SJSA1 (cell line): ENCODE results near the gene COL26A1. TPM values are rescaled to one million over a fixed set of nuclear protein-coding genes. Genes with fewer than 3 reads are reported as not detected.
A peak's percentile ranks its signal among the peaks of the same experiment; 100 is the strongest.

Source experiments
- DNase-seq, 2 experiments: peaks; one replicate each; pipeline ENCODE4 v3.0.0-alpha.2; 2015 to 2020; ENCODE audit warnings: low spot score in 2 of 2, low read depth in 1 of 2
- H3K27ac ChIP-seq: fragments of 250-450 bp; sonication (Bioruptor Pico); 2 replicates; pipeline ENCODE4 v1.5.1; 2020; ENCODE audit warnings: mild to moderate bottlenecking, moderate library complexity
- H3K27me3 ChIP-seq: fragments of 250-450 bp; sonication (Bioruptor Pico); replicated peaks from 2 replicates; pipeline ENCODE4 v1.5.1; 2020; ENCODE audit warnings: mild to moderate bottlenecking, moderate library complexity
- H3K36me3 ChIP-seq: fragments of 250-450 bp; sonication (Bioruptor Pico); 2 replicates; pipeline ENCODE4 v1.5.1; 2020; ENCODE audit warnings: mild to moderate bottlenecking
- H3K4me1 ChIP-seq: fragments of 250-450 bp; sonication (Bioruptor Pico); replicated peaks from 2 replicates; pipeline ENCODE4 v1.6.1; 2021; ENCODE audit warnings: mild to moderate bottlenecking
- H3K4me3 ChIP-seq: fragments of 250-450 bp; sonication (Bioruptor Pico); 2 replicates; pipeline ENCODE4 v1.5.1; 2020; ENCODE audit warnings: mild to moderate bottlenecking
- H3K9me3 ChIP-seq: fragments of 250-450 bp; sonication (Bioruptor Pico); replicated peaks from 2 replicates; pipeline ENCODE4 v1.5.1; 2020; ENCODE audit warnings: mild to moderate bottlenecking
- total RNA-seq: library from RNA; depleted of rRNA; stranded (reverse); fragments of >200 nt; shearing (Covaris generic); gene quantifications from 2 replicates; pipeline ENCODE4 v1.2.3, GENCODE V29; 2014

Gene COL26A1
- total RNA-seq, 1 experiment from 2014 or later = not detected

GRCh38 chr7:101352920-101353308 is 9.8 kb upstream of the COL26A1 start:
- H3K27me3 ChIP-seq = peaks cover 16% of the 10 kb centered on the region
- no peaks in the 10 kb centered on the region for H3K9me3 ChIP-seq

DNA sequence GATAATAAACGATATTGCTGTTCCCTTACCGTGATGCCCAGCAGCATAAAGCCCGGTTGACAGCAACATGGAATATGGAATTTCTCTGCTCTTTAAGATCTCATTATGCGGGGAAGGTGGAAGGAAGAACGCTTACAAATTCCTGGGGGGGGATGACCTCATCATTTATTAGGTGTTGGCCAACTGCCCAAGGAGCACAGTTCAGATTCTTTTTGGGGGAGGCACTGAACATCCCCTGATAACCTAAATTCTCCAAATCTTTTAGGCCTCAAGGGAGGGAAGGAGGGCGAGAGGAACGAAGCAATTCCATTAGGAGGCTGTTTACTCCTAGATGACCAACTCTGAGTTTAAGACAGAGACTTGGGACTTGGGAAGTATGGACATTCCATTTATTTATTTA is 5.2 kb upstream of the COL26A1 start:
- Histone ChIP-seq H3K36me3 (no peaks in the 10 kb centered on the region), H3K9me3 (no peaks in the 10 kb centered on the region), H3K27me3 (peaks cover 22% of the 10 kb centered on the region), H3K27ac (no peak overlapping the region), H3K4me3 (no peak overlapping the region), H3K4me1 (no peaks in the 10 kb centered on the region)
- no peak for DNase-seq

More at GRCh38 chr7:101352920-101353308, 9.8 kb upstream of the COL26A1 start:
- no peaks in the 10 kb centered on the region for H3K4me1 ChIP-seq
- no peak overlapping the region for H3K27ac ChIP-seq
- no peaks in the 10 kb centered on the region for H3K36me3 ChIP-seq
- no peak overlapping the region for H3K4me3 ChIP-seq
- DNase-seq = no peak

DNA sequence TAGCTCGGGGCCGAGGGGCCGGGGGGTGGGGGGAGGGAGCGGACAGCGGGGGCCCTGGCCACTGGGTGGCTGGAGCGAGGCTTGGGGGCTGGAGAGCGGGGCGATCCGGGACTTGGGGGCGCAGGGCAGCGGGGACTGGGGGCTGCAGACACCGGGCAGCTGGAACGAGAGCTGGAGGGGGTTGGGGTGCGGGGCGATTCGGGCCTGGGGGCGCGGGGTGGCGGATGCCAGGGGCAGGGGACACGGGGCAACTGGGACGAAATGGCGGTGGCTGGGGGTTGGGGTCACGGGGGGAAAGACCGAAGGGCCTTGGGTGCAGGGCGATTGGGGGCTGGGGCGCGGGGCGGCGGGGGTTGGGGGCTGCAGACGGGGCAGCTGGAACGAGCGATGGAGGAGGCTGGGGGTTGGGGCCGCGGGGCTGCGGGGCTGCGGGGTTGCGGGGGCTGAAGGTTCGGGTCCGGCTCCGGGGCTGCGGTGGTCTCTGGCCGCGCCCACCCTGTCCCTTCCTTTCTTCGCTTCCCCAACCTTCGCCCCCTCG is 590 bp downstream of the COL26A1 start:
- Histone ChIP-seq H3K9me3 (no peaks in the 10 kb centered on the region), H3K4me3 (no peak overlapping the region), H3K27ac (no peak overlapping the region), H3K27me3 (peaks cover 33% of the 10 kb centered on the region), H3K36me3 (no peaks in the 10 kb centered on the region), H3K4me1 (peaks cover 6% of the 10 kb centered on the region)
- no peak for DNase-seq

DNA sequence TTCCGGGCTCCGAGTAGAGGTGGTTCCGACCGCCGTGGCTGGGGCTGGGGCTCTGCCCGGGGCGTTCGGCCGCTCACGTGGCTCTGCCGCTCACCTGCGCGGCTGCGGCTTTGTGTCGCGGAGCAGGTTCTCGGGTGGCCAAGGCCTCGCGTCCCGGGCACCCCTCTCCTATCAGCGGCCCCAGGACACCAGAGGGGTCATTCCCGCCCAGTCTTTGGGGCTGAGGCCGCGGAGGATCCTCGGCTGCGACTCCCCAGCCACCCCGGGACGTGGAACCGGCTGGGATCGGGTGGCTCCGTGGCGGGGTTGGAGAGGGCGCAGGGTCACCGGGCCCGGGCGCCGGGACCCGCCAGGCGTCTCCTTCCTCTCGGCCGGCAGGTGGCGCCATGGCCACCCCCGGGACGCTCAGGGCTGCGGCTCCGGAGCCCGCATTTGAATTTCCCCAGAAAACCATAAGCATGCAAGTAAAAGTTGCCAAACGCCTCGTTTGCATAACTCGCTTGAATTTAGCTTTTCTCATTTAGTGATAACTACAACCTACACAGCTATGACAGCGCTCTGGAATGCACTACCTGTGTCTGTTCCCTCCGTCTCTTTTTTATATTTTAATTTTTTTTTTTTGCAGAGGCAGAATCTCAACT is 1.2 kb downstream of the COL26A1 start:
- peaks cover 6% of the 10 kb centered on the region for H3K4me1 ChIP-seq
- peaks cover 33% of the 10 kb centered on the region for H3K27me3 ChIP-seq
- H3K36me3 ChIP-seq = no peaks in the 10 kb centered on the region
- peak in 1 of 2 experiments; percentile 44 for DNase-seq
- H3K4me3 ChIP-seq = no peak overlapping the region
- no peak overlapping the region for H3K27ac ChIP-seq
- H3K9me3 ChIP-seq = no peaks in the 10 kb centered on the region

GRCh38 chr7:101365956-101366355 is 3.3 kb downstream of the COL26A1 start:
- no peak for DNase-seq
- H3K9me3 ChIP-seq = no peaks in the 10 kb centered on the region
- H3K27me3 ChIP-seq = peaks cover 35% of the 10 kb centered on the region
- no peaks in the 10 kb centered on the region for H3K36me3 ChIP-seq
- H3K4me1 ChIP-seq = peaks cover 6% of the 10 kb centered on the region
- no peak overlapping the region for H3K4me3 ChIP-seq
- no peak overlapping the region for H3K27ac ChIP-seq

GRCh38 chr7:101367676-101368075 is 5.0 kb downstream of the COL26A1 start:
- no peaks in the 10 kb centered on the region for H3K36me3 ChIP-seq
- H3K27ac ChIP-seq = no peak overlapping the region
- peaks cover 26% of the 10 kb centered on the region for H3K27me3 ChIP-seq
- no peaks in the 10 kb centered on the region for H3K9me3 ChIP-seq
- H3K4me3 ChIP-seq = no peak overlapping the region
- peaks cover 6% of the 10 kb centered on the region for H3K4me1 ChIP-seq
- no peak for DNase-seq

DNA sequence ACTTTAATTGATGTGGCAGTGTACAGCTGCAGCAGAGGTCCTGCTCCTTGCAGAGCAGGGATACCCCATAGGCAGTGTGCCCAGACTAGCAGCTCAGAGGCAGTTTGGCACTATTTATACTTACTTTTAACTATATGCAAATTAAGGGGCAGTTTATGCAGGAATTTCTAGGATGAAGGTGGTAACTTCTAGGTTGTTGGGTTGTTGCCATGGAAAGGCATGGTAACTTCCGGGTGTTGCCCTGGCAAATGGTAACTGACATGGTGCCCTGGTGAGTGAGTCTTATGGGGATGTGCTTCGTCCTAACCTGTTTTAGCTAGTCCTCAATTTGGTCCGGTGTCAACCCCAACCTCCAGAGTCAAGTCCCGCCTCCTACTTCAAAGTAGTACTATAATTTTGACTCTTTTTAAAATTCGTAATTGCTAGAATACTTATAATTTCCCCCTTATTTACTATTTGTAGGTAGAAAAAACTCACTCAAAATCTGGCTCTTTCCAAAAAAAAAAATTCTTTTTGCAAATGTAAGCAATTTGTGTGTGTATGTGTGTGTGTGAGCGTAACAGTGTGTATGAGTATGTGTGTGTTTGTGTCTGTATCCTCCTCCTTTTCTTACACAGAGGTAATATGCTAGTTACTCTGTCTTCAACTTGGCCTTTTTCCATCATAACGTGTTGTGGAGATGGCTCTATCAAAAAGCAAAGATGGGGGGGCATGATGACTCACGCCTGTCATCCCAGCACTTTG is 5.9 kb downstream of the COL26A1 start:
- Histone ChIP-seq H3K36me3 (no peaks in the 10 kb centered on the region), H3K4me1 (peaks cover 5% of the 10 kb centered on the region), H3K9me3 (no peaks in the 10 kb centered on the region), H3K27ac (no peak overlapping the region), H3K4me3 (no peak overlapping the region), H3K27me3 (peaks cover 27% of the 10 kb centered on the region)
- DNase-seq = no peak

DNA sequence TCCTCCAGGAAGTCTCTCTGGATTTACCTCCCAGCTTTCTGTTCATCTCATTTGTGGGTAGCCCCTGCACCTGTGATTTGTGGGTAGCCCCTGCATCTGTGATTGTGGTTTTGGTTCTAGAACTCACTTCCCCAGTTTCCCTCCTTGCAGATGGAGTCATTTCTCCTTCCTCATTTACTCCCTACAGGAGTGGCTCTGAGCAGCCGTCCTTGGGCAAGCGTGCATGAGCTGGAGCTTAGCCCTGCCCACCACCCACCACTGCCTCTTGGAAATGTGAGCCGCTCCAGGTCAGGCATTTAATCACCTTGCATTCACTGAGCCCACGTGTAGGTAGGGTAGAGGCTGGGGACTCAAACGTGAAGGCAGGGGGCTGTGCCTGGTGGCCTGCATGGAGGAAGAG is 8.2 kb downstream of the COL26A1 start:
- H3K27ac ChIP-seq = no peak overlapping the region
- no peaks in the 10 kb centered on the region for H3K9me3 ChIP-seq
- H3K4me3 ChIP-seq = no peak overlapping the region
- no peaks in the 10 kb centered on the region for H3K36me3 ChIP-seq
- no peak for DNase-seq
- peaks cover 26% of the 10 kb centered on the region for H3K27me3 ChIP-seq
- no peaks in the 10 kb centered on the region; the same call in 1 of the 2 replicates for H3K4me1 ChIP-seq

DNA sequence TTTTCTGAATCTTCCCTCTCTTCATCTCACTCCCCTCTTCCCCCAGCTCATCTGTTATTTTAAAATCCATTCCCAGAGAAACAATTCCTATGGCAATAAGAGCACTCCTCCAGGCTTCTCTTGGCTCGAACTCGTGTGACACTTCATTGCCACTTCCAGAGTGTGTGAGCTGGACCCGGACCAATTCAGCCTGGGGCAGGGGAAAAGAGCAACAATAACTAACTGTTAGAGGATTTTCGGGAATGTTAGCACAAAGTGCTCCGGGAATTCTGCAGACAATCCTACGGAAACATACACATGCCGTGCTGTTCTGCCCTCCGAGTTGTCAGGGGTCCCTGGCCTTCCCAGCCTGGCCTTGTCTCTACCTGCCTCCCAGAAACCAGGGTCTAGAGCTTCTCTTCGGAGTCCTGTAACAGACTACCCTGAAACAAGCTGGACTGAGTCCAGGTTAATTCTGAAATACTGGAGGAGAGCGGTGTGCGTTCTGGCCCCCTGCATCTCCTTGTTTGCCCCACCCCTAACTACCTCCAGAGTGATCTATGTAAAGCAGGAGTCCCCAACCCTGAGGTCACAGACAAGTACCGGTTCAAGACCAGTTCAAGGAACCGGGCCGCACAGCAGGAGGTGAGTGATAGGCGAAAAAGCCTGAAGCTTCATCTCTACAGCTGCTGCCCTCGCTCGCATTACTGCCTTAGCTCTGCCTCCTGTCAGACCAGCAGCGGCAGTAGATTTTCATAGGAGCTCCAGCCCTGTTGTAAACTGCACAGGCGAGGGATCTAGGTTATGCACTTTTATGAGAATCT is 11.3 kb downstream of the COL26A1 start:
- Histone ChIP-seq H3K27me3 (peaks cover 18% of the 10 kb centered on the region), H3K9me3 (no peaks in the 10 kb centered on the region), H3K4me1 (peaks cover 5% of the 10 kb centered on the region; the same call in 1 of the 2 replicates), H3K27ac (no peak overlapping the region), H3K4me3 (no peak overlapping the region), H3K36me3 (no peaks in the 10 kb centered on the region)
- DNase-seq = no peak

DNA sequence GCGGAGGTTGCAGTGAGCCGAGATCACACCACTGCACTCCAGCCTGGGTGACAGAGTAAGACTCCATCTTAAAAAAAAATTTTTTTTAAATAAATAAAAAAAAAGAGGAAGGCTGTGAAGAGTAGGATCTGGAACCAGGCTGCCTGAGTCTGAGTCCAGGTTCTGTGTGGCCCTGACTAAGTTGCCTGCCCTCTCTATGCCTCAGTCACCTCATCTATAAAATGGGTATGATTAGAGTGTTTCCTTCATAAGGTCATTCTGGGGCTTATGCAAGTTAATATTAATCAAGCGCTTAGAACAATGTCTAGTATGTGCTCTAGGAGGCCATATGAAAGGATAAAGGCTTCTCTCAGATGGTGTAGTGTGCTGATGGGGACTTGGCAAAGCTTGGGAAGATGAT is 12.3 kb downstream of the COL26A1 start:
- H3K27ac ChIP-seq = no peak overlapping the region
- H3K9me3 ChIP-seq = no peaks in the 10 kb centered on the region
- H3K36me3 ChIP-seq = no peaks in the 10 kb centered on the region
- no peak for DNase-seq
- peaks cover 8% of the 10 kb centered on the region; the same call in 1 of the 2 replicates for H3K4me1 ChIP-seq
- H3K4me3 ChIP-seq = no peak overlapping the region
- peaks cover 18% of the 10 kb centered on the region for H3K27me3 ChIP-seq

DNA sequence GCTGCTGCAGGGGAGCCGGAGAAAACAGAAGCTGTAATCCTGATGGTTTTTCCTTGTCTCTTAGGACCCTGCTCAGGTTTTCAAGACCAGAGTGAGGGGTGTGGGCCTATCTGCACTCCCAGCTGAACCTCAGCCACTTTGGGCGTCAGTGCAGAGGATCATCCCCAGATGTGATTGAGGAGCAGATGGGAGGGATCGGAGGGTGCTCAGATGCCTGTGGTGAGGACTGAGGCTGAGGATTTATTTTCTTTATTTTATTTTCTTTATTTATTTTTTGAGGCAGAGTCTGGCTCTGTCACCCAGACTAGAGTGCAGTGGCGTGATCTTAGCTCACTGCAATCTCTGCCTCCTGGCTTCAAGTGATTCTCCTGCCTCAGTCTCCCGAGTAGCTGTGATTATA is 13.9 kb downstream of the COL26A1 start:
- H3K27me3 ChIP-seq = peaks cover 19% of the 10 kb centered on the region
- peaks cover 8% of the 10 kb centered on the region; the same call in 1 of the 2 replicates for H3K4me1 ChIP-seq
- H3K9me3 ChIP-seq = no peaks in the 10 kb centered on the region
- no peak overlapping the region for H3K27ac ChIP-seq
- no peak for DNase-seq
- no peak overlapping the region for H3K4me3 ChIP-seq
- no peaks in the 10 kb centered on the region for H3K36me3 ChIP-seq

DNA sequence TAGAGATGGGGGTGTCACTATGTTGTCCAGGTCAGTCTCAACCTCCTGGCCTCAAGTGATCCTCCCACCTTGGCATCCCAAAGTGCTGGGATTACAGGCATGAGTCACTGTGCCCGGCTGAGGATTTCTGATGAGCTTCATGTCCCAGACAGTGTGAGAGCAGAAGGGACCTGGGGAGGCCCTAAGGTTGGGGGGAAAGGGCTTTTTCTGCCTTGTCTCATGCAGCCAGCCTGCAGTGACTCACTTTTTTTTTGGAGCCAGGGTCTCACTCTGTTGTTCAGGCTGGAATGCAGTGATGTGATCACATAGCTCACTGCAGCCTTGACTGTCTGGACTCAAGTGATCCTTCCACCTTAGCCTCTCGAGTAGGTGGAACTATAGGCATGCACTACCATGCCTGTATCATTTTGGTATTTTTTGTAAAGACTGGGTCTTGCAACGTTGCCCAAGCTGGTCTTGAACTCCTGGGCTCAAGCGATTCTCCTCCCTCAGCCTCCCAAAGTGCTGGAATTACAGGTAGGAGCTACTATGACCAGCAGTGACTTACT is 14.6 kb downstream of the COL26A1 start:
- Histone ChIP-seq H3K27me3 (peaks cover 16% of the 10 kb centered on the region), H3K4me3 (no peak overlapping the region), H3K36me3 (no peaks in the 10 kb centered on the region), H3K27ac (no peak overlapping the region), H3K4me1 (peaks cover 8% of the 10 kb centered on the region; the same call in 1 of the 2 replicates), H3K9me3 (no peaks in the 10 kb centered on the region)
- DNase-seq = no peak

DNA sequence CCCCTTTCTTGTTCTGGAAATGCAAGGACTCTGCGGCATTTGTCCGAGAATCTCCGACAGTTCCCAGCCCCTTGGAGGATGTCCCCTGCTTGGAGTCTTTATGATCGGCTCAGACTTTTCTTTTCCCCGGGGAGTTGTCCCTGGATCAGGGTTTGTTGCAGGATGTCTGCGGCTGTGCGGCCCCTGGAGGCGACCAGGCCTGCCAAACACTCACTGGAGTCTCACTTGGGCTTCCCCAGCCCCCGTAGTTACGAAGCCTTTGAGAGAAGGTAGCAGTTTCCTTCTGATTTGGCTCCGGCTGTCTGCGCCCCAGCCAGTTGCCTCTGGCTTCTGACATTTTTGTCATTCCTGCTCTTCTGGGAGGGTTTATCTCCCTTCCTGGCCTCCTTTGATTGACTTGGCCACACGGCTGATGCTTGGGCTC is 16.1 kb downstream of the COL26A1 start:
- H3K27ac ChIP-seq = no peak overlapping the region
- no peaks in the 10 kb centered on the region for H3K36me3 ChIP-seq
- no peaks in the 10 kb centered on the region for H3K9me3 ChIP-seq
- H3K27me3 ChIP-seq = peaks cover 10% of the 10 kb centered on the region; the same call in 1 of the 2 replicates
- peaks cover 8% of the 10 kb centered on the region; the same call in 1 of the 2 replicates for H3K4me1 ChIP-seq
- peak in 1 of 2 experiments; percentile 22 for DNase-seq
- H3K4me3 ChIP-seq = no peak overlapping the region
